Gastrocnemius medialis (tissue), 4 donors: ENCODE results near the gene PLEKHH3. TPM values are rescaled to one million over a fixed set of nuclear protein-coding genes. Genes with fewer than 3 reads are reported as not detected.

ENCODE experiments used
- ATAC-seq, 2 donors: fragments of 150-250 bp; one replicate each; pipeline ENCODE4 v1.9.1; 2016
- DNase-seq, 2 donors: peaks; one replicate each; pipeline ENCODE4 v3.0.0-alpha.2; 2019
- H3K27ac ChIP-seq, 4 donors: fragments of 200-600 bp; sonication (generic); 1 replicate in 1 of 4; 2 replicates in 3 of 4; pipeline ENCODE4 v1.5.1; 2016 to 2018; ENCODE audit warnings: mild to moderate bottlenecking in 2 of 4, moderate library complexity in 1 of 4
- H3K27me3 ChIP-seq, 3 donors: fragments of 200-600 bp; sonication (generic) in 2 of 3; 1 replicate in 1 of 3; 2 replicates in 2 of 3; pipeline versions ENCODE4 v1.5.1 to v1.6.0; 2016 to 2019; ENCODE audit warnings: mild to moderate bottlenecking in 1 of 3, moderate library complexity in 1 of 3
- H3K36me3 ChIP-seq, 2 donors: fragments of 200-600 bp; sonication (generic) in 1 of 2; one replicate each; pipeline ENCODE4 v1.5.1; 2017 to 2018
- H3K4me1 ChIP-seq, 2 donors: fragments of 200-600 bp; sonication (generic) in 1 of 2; one replicate each; pipeline ENCODE4 v1.5.1; 2016 to 2017; ENCODE audit warnings: mild to moderate bottlenecking in 2 of 2
- H3K4me3 ChIP-seq, 4 donors: fragments of 200-600 bp; sonication (generic) in 3 of 4; 1 replicate in 1 of 4; 2 replicates in 3 of 4; pipeline ENCODE4 v1.5.1; 2016 to 2019; ENCODE audit warnings: mild to moderate bottlenecking in 2 of 4
- H3K9me3 ChIP-seq, 3 donors: fragments of 200-600 bp; sonication (generic) in 2 of 3; 1 replicate in 1 of 3; 2 replicates in 2 of 3; pipeline ENCODE4 v1.5.1; 2016 to 2019
- CTCF ChIP-seq, 5 experiments: fragments of 450-650 bp in 3 of 5; fragments of 200-600 bp in 2 of 5; sonication (generic) in 2 of 5; IDR thresholded peaks in 4 of 5; conservative IDR thresholded peaks in 1 of 5; 1 replicate in 4 of 5; 2 replicates in 1 of 5; pipeline ENCODE4 v1.5.1; 2016 to 2019; ENCODE audit warnings: antibody characterized with exemption in 5 of 5, mild to moderate bottlenecking in 3 of 5, moderate library complexity in 3 of 5
- POLR2A ChIP-seq, 2 donors: fragments of 450-650 bp; IDR thresholded peaks; one replicate each; pipeline ENCODE4 v1.6.1; 2017; ENCODE audit warnings: antibody characterized with exemption in 2 of 2, mild to moderate bottlenecking in 2 of 2, moderate library complexity in 2 of 2
- in situ Hi-C, 4 donors: fragments of 200-750 bp; cut with MboI; loops; one replicate each; pipeline versions ENCODE4 v1.15.0 to v1.8.0; 2017; ENCODE audit warnings: low sequenced_read_pairs in 4 of 4
- intact Hi-C: fragments of 100-400 bp; cut with DNase I; formaldehyde crosslinking; loops from one replicate; pipeline ENCODE4 v1.15.1; 2023; ENCODE audit warnings: low total_unique reads
- total RNA-seq, 4 donors: library from RNA; depleted of rRNA; stranded (reverse); fragments of >200 nt; gene quantifications; one replicate each; pipeline versions ENCODE4 v1.1.0 to v1.2.3, GENCODE V29; 2016

The PLEKHH3 gene
- total RNA-seq, 4 donors from 2014 or later = 13.4 to 36.0 (median 31.3) TPM

GRCh38 chr17:42657824-42658588 lies 18.8 kb downstream of the PLEKHH3 start:
- intact Hi-C loops (no loop called here), in situ Hi-C loops (no loop called here)
- no peak for DNase-seq
- Histone ChIP-seq H3K36me3 (no peaks in the 10 kb centered on the region), H3K27ac (no peak overlapping the region), H3K4me3 (no peak overlapping the region), H3K27me3 (no peaks in the 10 kb centered on the region), H3K9me3 (no peaks in the 10 kb centered on the region), H3K4me1 (peaks cover 13 to 17% of the 10 kb centered on the region in 2 donors)
- TF ChIP-seq POLR2A (IDR thresholded peaks at IDR 0.05) = no peak
- no peak for TF ChIP-seq CTCF (IDR thresholded peaks at IDR 0.05 in 4 of 5, conservative IDR thresholded peaks at IDR 0.05 in 1 of 5)
- no peak for ATAC-seq

- Histone ChIP-seq H3K27ac (no peak overlapping the region), H3K9me3 (no peaks in the 10 kb centered on the region), H3K36me3 (no peaks in the 10 kb centered on the region), H3K4me1 (peaks cover 13% of the 10 kb centered on the region in 2 donors), H3K4me3 (no peak overlapping the region), H3K27me3 (no peaks in the 10 kb centered on the region)
- intact Hi-C loops (no loop called here), in situ Hi-C loops (no loop called here)
- no peak for TF ChIP-seq POLR2A (IDR thresholded peaks at IDR 0.05)
- TF ChIP-seq CTCF (IDR thresholded peaks at IDR 0.05 in 4 of 5, conservative IDR thresholded peaks at IDR 0.05 in 1 of 5) = no peak
- DNase-seq (no peak), ATAC-seq (no peak)
Measured at GRCh38 chr17:42655528-42655927, 21.3 kb downstream of the PLEKHH3 start.

GRCh38 chr17:42653179-42654124 lies 23.3 kb downstream of the PLEKHH3 start:
- no peaks in the 10 kb centered on the region for H3K36me3 ChIP-seq
- peak in 1 of 2 donors; percentile 8 for TF ChIP-seq POLR2A (IDR thresholded peaks at IDR 0.05)
- no peak for TF ChIP-seq CTCF (IDR thresholded peaks at IDR 0.05 in 4 of 5, conservative IDR thresholded peaks at IDR 0.05 in 1 of 5)
- DNase-seq (peak in 1 of 2 donors; percentile 61), ATAC-seq (peak; percentile 83 to 85)
- H3K27ac ChIP-seq = peak overlapping the region; percentile 22 to 78 (median 64)
- peaks cover 5 to 8% of the 10 kb centered on the region in 2 donors for H3K4me1 ChIP-seq
- no peaks in the 10 kb centered on the region for H3K27me3 ChIP-seq
- peak overlapping the region; percentile 36 to 50 (median 48) for H3K4me3 ChIP-seq
- intact Hi-C loops = no loop called here
- no peaks in the 10 kb centered on the region for H3K9me3 ChIP-seq
- in situ Hi-C loops = no loop called here

- H3K27ac ChIP-seq = no peak overlapping the region
- intact Hi-C loops = no loop called here
Measured at GRCh38 chr17:42651392-42651791, 25.4 kb downstream of the PLEKHH3 start.

More at GRCh38 chr17:42651392-42651791, 25.4 kb downstream of the PLEKHH3 start:
- DNase-seq = no peak
- in situ Hi-C loops = no loop called here
- Histone ChIP-seq H3K4me3 (no peak overlapping the region), H3K4me1 (peaks cover 5 to 8% of the 10 kb centered on the region in 2 donors), H3K36me3 (no peaks in the 10 kb centered on the region), H3K9me3 (no peaks in the 10 kb centered on the region), H3K27me3 (no peaks in the 10 kb centered on the region)
- ATAC-seq = no peak
- no peak for TF ChIP-seq CTCF (IDR thresholded peaks at IDR 0.05 in 4 of 5, conservative IDR thresholded peaks at IDR 0.05 in 1 of 5)
- TF ChIP-seq POLR2A (IDR thresholded peaks at IDR 0.05) = no peak
